Coronary artery (tissue), 2 donors: Measurements from ENCODE around the gene TTC4.

ENCODE experiments used
- DNase-seq: peaks from one replicate; pipeline ENCODE4 v3.0.0-alpha.2; 2017; ENCODE audit warnings: low spot score
- H3K27ac ChIP-seq, 2 donors: fragments of 200-600 bp; sonication (generic); one replicate each; pipeline ENCODE4 v1.5.1; 2016 to 2019
- H3K4me3 ChIP-seq: fragments of 200-600 bp; sonication (generic); 2 replicates; pipeline ENCODE4 v1.5.1; 2016; ENCODE audit warnings: mild to moderate bottlenecking, moderate library complexity
- CTCF ChIP-seq: fragments of 200-600 bp; sonication (generic); IDR thresholded peaks from one replicate; pipeline ENCODE4 v1.5.1; 2019; ENCODE audit warnings: antibody characterized with exemption

Gene TTC4

DNA sequence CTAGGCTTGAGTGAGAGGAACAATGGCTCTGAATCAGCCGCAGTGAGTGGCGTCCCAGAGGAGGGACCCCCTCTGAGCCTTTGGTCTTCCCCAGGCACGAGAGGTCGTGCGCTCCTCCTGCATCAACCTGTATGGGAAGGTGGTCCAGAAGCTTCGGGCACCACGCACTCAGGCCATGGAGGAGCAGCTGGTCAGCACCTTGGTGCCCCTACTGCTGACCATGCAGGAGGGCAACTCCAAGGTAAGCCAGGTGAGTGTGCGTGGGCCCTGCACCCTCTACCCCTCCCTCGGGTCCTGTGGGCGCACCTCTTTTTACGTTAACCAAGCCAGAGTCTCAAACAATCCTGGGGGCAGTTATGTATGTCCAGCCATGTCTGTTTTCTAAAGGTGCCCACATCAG, 13.7 kb upstream of the TTC4 start:
- Histone ChIP-seq H3K27ac (no peak overlapping the region), H3K4me3 (no peak overlapping the region)
- no peak for TF ChIP-seq CTCF
- DNase-seq = no peak

DNA sequence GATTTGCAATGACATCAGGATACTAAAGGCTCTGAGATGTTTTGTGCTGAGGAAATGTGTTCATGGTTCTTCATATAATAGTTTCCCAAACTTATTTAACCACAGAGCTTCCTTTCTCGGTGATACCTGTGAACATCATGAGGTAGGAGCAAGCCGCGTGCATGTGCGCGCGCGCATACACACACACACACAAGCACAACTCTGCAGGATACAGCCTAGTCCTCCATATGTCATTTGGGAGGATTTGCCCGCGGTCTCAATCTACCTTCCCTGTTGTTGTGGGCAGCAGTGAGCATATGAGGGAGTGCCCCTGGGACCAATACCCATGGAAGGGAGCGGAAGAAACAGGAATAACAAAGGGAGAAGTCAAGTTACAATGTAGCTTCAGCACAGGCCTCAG, 12.2 kb upstream of the TTC4 start:
- Histone ChIP-seq H3K27ac (no peak overlapping the region), H3K4me3 (no peak overlapping the region)
- no peak for DNase-seq
- no peak for TF ChIP-seq CTCF

DNA sequence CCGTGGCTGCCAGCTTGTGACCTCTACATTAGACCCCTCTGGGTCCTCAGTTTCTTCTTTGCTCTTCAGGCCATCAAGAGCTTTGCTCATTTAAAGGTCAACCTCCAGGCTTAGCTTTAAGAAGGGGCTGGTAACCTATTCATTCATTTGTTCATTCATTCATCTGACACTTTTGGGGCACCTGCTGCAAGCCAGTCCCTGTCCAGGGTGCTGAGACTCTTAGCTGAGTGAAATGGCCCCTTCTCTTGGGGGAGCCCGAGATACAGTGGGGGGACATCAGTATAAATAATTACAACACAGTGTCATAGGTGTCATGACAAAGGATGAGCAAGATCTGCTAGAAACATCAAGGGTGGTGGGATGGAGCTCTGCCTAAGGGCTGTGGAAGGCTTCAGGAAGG, 10.5 kb upstream of the TTC4 start:
- no peak for DNase-seq
- TF ChIP-seq CTCF = no peak
- H3K27ac ChIP-seq = no peak overlapping the region
- H3K4me3 ChIP-seq = no peak overlapping the region

- DNase-seq = no peak
- Histone ChIP-seq H3K27ac (no peak overlapping the region), H3K4me3 (no peak overlapping the region)
- no peak for TF ChIP-seq CTCF
These were observed 9.2 kb upstream of the TTC4 start for GRCh38 chr1:54706419-54706818.

DNA sequence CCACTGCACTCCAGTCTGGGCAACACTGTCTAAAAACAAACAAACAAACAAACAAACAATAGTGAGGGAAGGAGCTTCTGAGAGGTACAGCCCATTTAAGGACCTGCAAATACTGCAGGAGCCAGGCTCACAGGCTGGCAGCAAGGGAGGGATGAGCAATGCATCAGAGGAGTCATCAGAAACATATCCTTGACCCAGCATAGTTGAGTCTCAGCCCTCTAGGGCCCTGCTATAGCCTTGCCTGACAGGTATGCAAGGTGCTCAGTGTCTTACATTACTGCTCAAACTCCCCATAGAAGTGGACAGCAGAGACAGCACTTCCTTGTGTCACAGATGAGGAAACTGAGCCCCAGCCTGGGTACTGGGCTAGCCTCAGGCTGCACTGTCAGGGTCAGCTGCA, 7.3 kb upstream of the TTC4 start:
- no peak for TF ChIP-seq CTCF
- DNase-seq = no peak
- Histone ChIP-seq H3K27ac (no peak overlapping the region), H3K4me3 (no peak overlapping the region)

GRCh38 chr1:54709547-54710292, 5.9 kb upstream of the TTC4 start:
- no peak overlapping the region for H3K4me3 ChIP-seq
- TF ChIP-seq CTCF = no peak
- no peak for DNase-seq
- H3K27ac ChIP-seq = no peak overlapping the region

DNA sequence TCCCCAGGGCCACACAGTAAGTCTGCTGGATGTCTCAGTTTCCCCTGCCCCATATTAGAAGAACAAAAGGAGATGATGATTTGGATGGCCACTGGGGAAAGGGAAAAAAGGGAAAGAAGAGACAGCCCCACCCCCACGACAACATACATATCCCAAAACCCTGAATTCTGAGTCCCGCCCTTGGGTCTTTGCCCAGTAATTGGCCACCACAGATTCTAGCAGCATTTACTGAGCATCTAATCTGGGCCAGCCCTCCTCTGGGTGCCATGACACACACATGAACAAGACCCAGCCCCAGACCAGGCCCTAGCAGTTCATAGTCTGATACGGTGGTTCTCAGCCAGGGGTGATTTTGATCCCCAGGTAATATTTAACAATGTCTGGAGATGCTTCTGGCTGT, 5.2 kb upstream of the TTC4 start:
- DNase-seq = no peak
- no peak overlapping the region for H3K4me3 ChIP-seq
- no peak for TF ChIP-seq CTCF
- no peak overlapping the region for H3K27ac ChIP-seq
